Spleen (tissue), 13 donors: ENCODE measurements around the gene CSNK2A2. TPM values are rescaled to one million over a fixed set of nuclear protein-coding genes. Genes with fewer than 3 reads are reported as not detected.

Experiments used
- DNase-seq: peaks from one replicate; pipeline ENCODE4 v3.0.0-alpha.2; 2020
- H3K27ac ChIP-seq, 8 donors: fragments of 200-600 bp; sonication (generic) in 7 of 8; 1 replicate in 4 of 8; 2 replicates in 4 of 8; pipeline versions ENCODE4 v1.5.0 to v1.8.0; 2016 to 2021; ENCODE audit warnings: inconsistent platforms in 4 of 8, mild to moderate bottlenecking in 4 of 8, moderate library complexity in 1 of 8
- H3K27me3 ChIP-seq, 7 donors: fragments of 200-600 bp; sonication (generic) in 6 of 7; replicated peaks in 1 of 7; 1 replicate in 4 of 7; 2 replicates in 3 of 7; pipeline versions ENCODE4 v1.5.0 to v1.8.0; 2016 to 2021; ENCODE audit warnings: inconsistent platforms in 3 of 7, mild to moderate bottlenecking in 1 of 7
- H3K36me3 ChIP-seq, 6 donors: fragments of 200-600 bp; sonication (generic) in 5 of 6; 1 replicate in 4 of 6; 2 replicates in 2 of 6; pipeline versions ENCODE4 v1.5.0 to v1.8.0; 2016 to 2021; ENCODE audit warnings: inconsistent platforms in 2 of 6
- H3K4me1 ChIP-seq, 6 donors: fragments of 200-600 bp; sonication (generic) in 5 of 6; 1 replicate in 3 of 6; 2 replicates in 3 of 6; pipeline versions ENCODE4 v1.5.0 to v1.8.0; 2016 to 2021; ENCODE audit warnings: inconsistent platforms in 3 of 6
- H3K4me3 ChIP-seq, 8 donors: fragments of 200-600 bp; sonication (generic) in 7 of 8; 1 replicate in 4 of 8; 2 replicates in 4 of 8; pipeline versions ENCODE4 v1.5.0 to v1.8.0; 2016 to 2021; ENCODE audit warnings: inconsistent platforms in 4 of 8, mild to moderate bottlenecking in 4 of 8, moderate library complexity in 2 of 8
- H3K9me3 ChIP-seq, 8 donors: fragments of 200-600 bp; sonication (generic) in 7 of 8; 1 replicate in 4 of 8; 2 replicates in 4 of 8; pipeline versions ENCODE4 v1.5.0 to v1.8.0; 2016 to 2021; ENCODE audit warnings: inconsistent platforms in 4 of 8
- CTCF ChIP-seq, 11 experiments: fragments of 200-600 bp in 7 of 11; fragments of 450-650 bp in 4 of 11; sonication (generic) in 4 of 11; IDR thresholded peaks in 8 of 11; conservative IDR thresholded peaks in 3 of 11; 1 replicate in 7 of 11; 2 replicates in 4 of 11; pipeline versions ENCODE4 v1.4.0 to v1.8.0; 2016 to 2021; ENCODE audit warnings: antibody characterized with exemption in 11 of 11, inconsistent platforms in 4 of 11, mild to moderate bottlenecking in 1 of 11
- POLR2A ChIP-seq, 3 donors: fragments of 450-650 bp; IDR thresholded peaks; one replicate each; pipeline ENCODE4 v1.5.1; 2017; ENCODE audit warnings: antibody characterized with exemption in 3 of 3, mild to moderate bottlenecking in 1 of 3
- POLR2AphosphoS5 ChIP-seq, 3 donors: sonication (generic); formaldehyde crosslinking; IDR thresholded peaks; one replicate each; pipeline ENCODE4 v1.5.1; 2017; ENCODE audit warnings: antibody characterized with exemption in 3 of 3
- WGBS, 5 donors: extraction: QIAGEN DNeasy Blood & Tissue Kit in 3 of 5; methylation state at CpG; one replicate each; pipeline versions ENCODE4 v1.1.5 to v1.1.7; 2013 to 2018; 5-methylcytosine and 5-hydroxymethylcytosine counted together
- intact Hi-C: fragments of 100-400 bp; cut with DNase I; formaldehyde crosslinking; loops from one replicate; pipeline ENCODE4 v1.15.0; 2023; ENCODE audit warnings: low total_unique reads
- long read RNA-seq, 2 donors: transcript quantifications; one replicate each; lab custom pipeline, GENCODE V29; 2026
- polyA plus RNA-seq, 3 donors: library from polyadenylated mRNA; stranded (reverse); fragments of 200-250 nt; gene quantifications; one replicate each; pipeline ENCODE4 v1.2.1, GENCODE V29; 2013
- total RNA-seq, 7 donors: library from RNA; depleted of rRNA in 3 of 7; stranded (reverse); fragments of >200 nt in 3 of 7; fragmentation: NEBNext Ultra II Directional in 4 of 7; extraction: Animal tissue kit (Norgen Biotek cat#: 25700) in 4 of 7; gene quantifications; one replicate each; pipeline versions ENCODE4 v1.1.0 to v1.2.1, GENCODE V29; 2016 to 2021
- donor health status: healthy with polysubstance abuse.
- donor health status: DM: no; HTN: no; CAD: no; lungs with moderate emphysema.
- donor health status: DM: no; HTN: no; CAD: no.
- donor health status: Bipolar disorder and iron deficiency.
- donor health status: healthy.
- donor health status: DM: no; HTN: no; CAD: no.
- donor health status: DM: yes; HTN: yes; CAD: no.

CSNK2A2 gene
- total RNA-seq (10 to 100 TPM; 35.7 to 62.2 (median 52.7) TPM), polyA plus RNA-seq (10 to 100 TPM; 17.7 to 19.8 (median 18.9) TPM)
- long read RNA-seq, donor 1, partial matches to known transcripts, result 5 of 5 reads
- long read RNA-seq, donor 1, other reads (novel, unspliced or antisense), result 0 of 5 reads
- long read RNA-seq, donor 2, partial matches to known transcripts, result 0 of 1 reads
- long read RNA-seq, donor 2, other reads (novel, unspliced or antisense), result 0 of 1 reads

- peak; percentile 34 to 58 (median 57) for TF ChIP-seq POLR2AphosphoS5 (IDR thresholded peaks at IDR 0.05)
- TF ChIP-seq CTCF (IDR thresholded peaks at IDR 0.05 in 8 of 11, conservative IDR thresholded peaks at IDR 0.05 in 3 of 11), result peak in 5 of 11 experiments; percentile 40 to 68 (median 51)
- TF ChIP-seq POLR2A (IDR thresholded peaks at IDR 0.05), result no peak
- peak; percentile 93 for DNase-seq
- intact Hi-C loops, result loop anchor here (10.0 kb wide), 1 partner anchor 73 kb away; the partner anchor contains the start of gene CFAP20
These were observed at the start of gene CSNK2A2 for GRCh38 chr16:58198022-58198683. Gene CSNK2A2, minus strand, starts transcription at chr16:58198106. Its CDS starts 370 bp downstream, at chr16:58197736.

GRCh38 chr16:58243528-58244004 is 45.7 kb upstream of the CSNK2A2 start:
- no peak for DNase-seq
- WGBS, 5 donors, result 38 to 52% (median 44%) methylated on average over 8 of the region's 8 CpGs
- TF ChIP-seq POLR2A (IDR thresholded peaks at IDR 0.05), result no peak
- TF ChIP-seq CTCF (IDR thresholded peaks at IDR 0.05 in 8 of 11, conservative IDR thresholded peaks at IDR 0.05 in 3 of 11), result peak in 5 of 11 experiments; percentile 10 to 28 (median 25)
- TF ChIP-seq POLR2AphosphoS5 (IDR thresholded peaks at IDR 0.05), result no peak

More at GRCh38 chr16:58198022-58198683, at the start of gene CSNK2A2:
- Histone ChIP-seq H3K36me3 (peaks cover 0 to 33% (median 14%) of the 10 kb centered on the region in 6 donors), H3K27me3 (peaks cover 0 to 5% (median 0%) of the 10 kb centered on the region in 7 donors), H3K9me3 (no peaks in the 10 kb centered on the region), H3K4me3 (peak within 1 kb of the TSS; percentile 64 to 86 (median 71)), H3K4me1 (peaks cover 13 to 51% (median 33%) of the 10 kb centered on the region in 6 donors), H3K27ac (peak within 1 kb of the TSS in 3 of 8 donors; percentile 43 to 62 (median 58))
- WGBS, 5 donors, result 2 to 9% (median 3%) methylated on average over 10 to 52 of the region's 52 CpGs

DNA sequence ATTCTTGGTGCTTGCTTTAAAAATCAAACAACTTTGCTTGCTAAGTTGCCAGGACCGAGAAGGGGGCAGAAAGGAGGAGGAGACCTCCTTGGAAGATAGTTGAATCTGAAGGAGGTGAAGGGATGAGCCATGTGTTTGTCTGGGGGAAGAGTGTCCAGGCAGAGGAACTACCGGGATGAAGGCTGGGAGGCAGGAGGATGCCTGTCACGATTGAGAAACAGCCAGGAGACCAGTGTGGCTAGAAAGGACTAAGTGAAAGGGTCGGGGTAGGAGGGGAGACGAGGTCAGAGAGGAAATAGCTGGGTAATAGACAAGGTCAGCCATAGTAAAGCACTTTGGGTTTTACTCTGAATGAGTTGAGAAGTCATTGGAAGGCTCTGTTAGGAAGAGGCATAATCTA is 38.9 kb upstream of the CSNK2A2 start:
- 11 to 22% (median 18%) methylated on average over 5 of the region's 5 CpGs for WGBS, 5 donors
- no peak for TF ChIP-seq POLR2A (IDR thresholded peaks at IDR 0.05)
- TF ChIP-seq CTCF (IDR thresholded peaks at IDR 0.05 in 8 of 11, conservative IDR thresholded peaks at IDR 0.05 in 3 of 11), result no peak
- no peak for TF ChIP-seq POLR2AphosphoS5 (IDR thresholded peaks at IDR 0.05)

More at GRCh38 chr16:58243528-58244004, 45.7 kb upstream of the CSNK2A2 start:
- H3K4me1 ChIP-seq, result no peaks in the 10 kb centered on the region
- H3K4me3 ChIP-seq, result no peak overlapping the region
- no peaks in the 10 kb centered on the region for H3K36me3 ChIP-seq
- no peaks in the 10 kb centered on the region for H3K9me3 ChIP-seq
- H3K27me3 ChIP-seq, result peaks cover 0 to 25% (median 0%) of the 10 kb centered on the region in 7 donors
- H3K27ac ChIP-seq, result peak overlapping the region in 3 of 8 donors; percentile 10 to 55 (median 40)
- intact Hi-C loops, result no loop called here

More for the DNA sequence above, 38.9 kb upstream of the CSNK2A2 start:
- Histone ChIP-seq H3K4me3 (peak overlapping the region in 1 of 8 donors; percentile 70), H3K4me1 (peaks cover 0 to 14% (median 7%) of the 10 kb centered on the region in 6 donors), H3K36me3 (no peaks in the 10 kb centered on the region), H3K27ac (no peak overlapping the region), H3K9me3 (no peaks in the 10 kb centered on the region), H3K27me3 (peaks cover 0 to 37% (median 0%) of the 10 kb centered on the region in 7 donors)
- no peak for DNase-seq
- intact Hi-C loops, result no loop called here
